ENCODE results near the gene TIGD2. TPM values are rescaled to one million over a fixed set of nuclear protein-coding genes. Genes with fewer than 3 reads are reported as not detected.

TIGD2 gene
- total RNA-seq, 5 donors from 2014 or later (not counting 1 experiment from before 2014, with no cell fraction given) = 3.8 to 6.7 (median 5.2) TPM

DNA sequence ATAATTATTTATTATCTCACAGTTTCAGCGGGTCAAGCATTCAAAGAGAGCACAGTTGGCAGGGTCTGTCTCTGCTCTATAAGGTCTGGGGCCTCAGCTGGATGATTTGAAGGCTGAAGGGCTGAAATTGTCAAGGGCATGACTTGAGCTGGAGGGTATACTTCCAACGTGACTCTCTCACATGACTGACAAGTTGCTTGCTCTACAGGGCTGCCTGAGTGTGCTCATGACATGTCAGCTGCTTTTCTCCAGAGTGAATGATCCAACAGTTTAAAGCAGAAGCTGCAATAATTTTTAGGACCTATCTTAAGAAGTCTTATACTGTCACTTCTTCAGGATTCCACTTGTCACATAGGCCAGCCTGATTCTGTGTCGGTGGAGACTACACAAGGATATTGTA, 51.2 kb downstream of the TIGD2 start:
- no peaks in the 10 kb centered on the region for H3K9me3 ChIP-seq
- POLR2A ChIA-PET = no interaction called here
- DNase-seq (no peak), ATAC-seq (replicated peaks in 1 of 4) (no peak)
- WGBS (ENCODE audit: insufficient coverage) = 67% methylated on average over 1 of the region's 3 CpGs
- H3K27ac ChIP-seq (ENCODE audit: low read length) = no peak overlapping the region
- Mint-ChIP-seq H3K27ac (no peak overlapping the region), H3K9me3 (no peaks in the 10 kb centered on the region), H3K4me1 (peaks cover 0 to 2% (median 0%) of the 10 kb centered on the region in 3 donors), H3K4me3 (no peak overlapping the region), H3K27me3 (peaks cover 0 to 7% of the 10 kb centered on the region in 2 donors), H3K36me3 (no peaks in the 10 kb centered on the region)
- H3K36me3 ChIP-seq (ENCODE audit: control insufficient read depth in 2 of 2, extremely low read depth in 1 of 2, insufficient read depth in 1 of 2, low read length in 1 of 2) = no peaks in the 10 kb centered on the region
- CTCF ChIA-PET = interaction anchor here in 1 of 2 donors (0.7 to 1.0 kb wide), 2 partner anchors 8 to 355 kb away, joined by 3 read pairs; no protein-coding TSS in a partner anchor
- H3K27me3 ChIP-seq (replicated peaks in 1 of 2; ENCODE audit: control insufficient read depth in 2 of 2, extremely low read depth in 1 of 2, insufficient read depth in 2 of 2, low read length in 1 of 2) = no peaks in the 10 kb centered on the region
- no peaks in the 10 kb centered on the region for H3K4me1 ChIP-seq (ENCODE audit: control insufficient read depth in 1 of 2, extremely low read depth in 1 of 2, insufficient read depth in 2 of 2, low read length in 2 of 2)
- no peak overlapping the region for H3K4me3 ChIP-seq (ENCODE audit: control insufficient read depth in 1 of 2, extremely low read depth in 1 of 2, low read length in 1 of 2)

DNA sequence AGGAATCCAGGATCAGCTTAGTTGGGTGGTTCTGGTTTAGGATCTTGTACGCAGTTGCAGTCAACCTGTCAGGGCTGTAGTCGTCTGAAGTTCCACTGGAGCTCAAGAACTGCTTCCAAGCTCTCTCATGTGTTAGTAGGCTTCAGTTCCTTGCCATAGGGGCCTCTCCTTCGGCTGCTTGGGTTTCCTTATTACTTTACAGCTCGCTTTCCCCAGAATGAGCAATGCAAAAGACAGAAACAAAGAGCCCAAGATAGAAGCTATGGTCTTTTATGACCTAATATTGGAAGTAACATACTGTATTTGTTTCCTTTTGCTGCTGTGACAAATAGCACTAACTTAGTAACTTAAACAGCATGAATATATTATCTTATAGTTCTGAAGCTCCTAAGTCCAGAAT, 51.7 kb downstream of the TIGD2 start:
- H3K4me1 Mint-ChIP-seq = peaks cover 0 to 2% (median 0%) of the 10 kb centered on the region in 3 donors
- H3K27ac ChIP-seq (ENCODE audit: low read length) = no peak overlapping the region
- no peak overlapping the region for H3K27ac Mint-ChIP-seq
- H3K9me3 Mint-ChIP-seq = no peaks in the 10 kb centered on the region
- CTCF ChIA-PET = interaction anchor here (0.7 to 1.0 kb wide), 4 partner anchors 9 to 1246 kb away, joined by 3 to 4 read pairs (median 3); no protein-coding TSS in a partner anchor
- H3K27me3 ChIP-seq (replicated peaks in 1 of 2; ENCODE audit: control insufficient read depth in 2 of 2, extremely low read depth in 1 of 2, insufficient read depth in 2 of 2, low read length in 1 of 2) = no peaks in the 10 kb centered on the region
- ATAC-seq (replicated peaks in 1 of 4) (no peak), DNase-seq (no peak)
- H3K4me3 Mint-ChIP-seq = no peak overlapping the region
- no peaks in the 10 kb centered on the region for H3K36me3 ChIP-seq (ENCODE audit: control insufficient read depth in 2 of 2, extremely low read depth in 1 of 2, insufficient read depth in 1 of 2, low read length in 1 of 2)
- no peaks in the 10 kb centered on the region for H3K9me3 ChIP-seq
- WGBS (ENCODE audit: insufficient coverage) = 100% methylated on average over 1 of the region's 4 CpGs
- no peaks in the 10 kb centered on the region for H3K4me1 ChIP-seq (ENCODE audit: control insufficient read depth in 1 of 2, extremely low read depth in 1 of 2, insufficient read depth in 2 of 2, low read length in 2 of 2)
- H3K27me3 Mint-ChIP-seq = peaks cover 0 to 7% of the 10 kb centered on the region in 2 donors
- no peaks in the 10 kb centered on the region for H3K36me3 Mint-ChIP-seq
- POLR2A ChIA-PET = interaction anchor here in 1 of 2 donors (0.6 kb wide), 1 partner anchor 184 kb away, joined by 5 read pairs; no protein-coding TSS in a partner anchor
- H3K4me3 ChIP-seq (ENCODE audit: control insufficient read depth in 1 of 2, extremely low read depth in 1 of 2, low read length in 1 of 2) = no peak overlapping the region

DNA sequence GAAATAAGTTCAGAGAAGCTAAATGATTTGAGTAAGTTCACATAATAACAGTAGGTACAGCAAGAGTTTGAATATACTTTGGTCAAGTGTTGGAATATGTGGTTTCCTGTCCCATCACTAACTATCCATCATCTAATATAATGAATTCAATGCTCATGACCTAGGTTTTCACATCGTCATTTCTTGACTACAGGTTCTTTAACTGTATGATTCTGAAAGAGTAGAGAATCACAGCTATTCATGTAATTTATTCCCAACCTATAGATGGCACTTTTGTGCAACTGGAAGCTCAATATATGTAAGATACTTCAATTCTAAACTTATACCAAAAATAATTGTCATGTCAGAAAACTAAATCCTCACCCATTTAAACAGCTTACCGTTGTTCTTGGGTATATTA, 53.1 kb downstream of the TIGD2 start:
- DNase-seq (no peak), ATAC-seq (replicated peaks in 1 of 4) (no peak)
- no peaks in the 10 kb centered on the region for H3K4me1 Mint-ChIP-seq
- no peaks in the 10 kb centered on the region for H3K9me3 ChIP-seq
- H3K36me3 ChIP-seq (ENCODE audit: control insufficient read depth in 2 of 2, extremely low read depth in 1 of 2, insufficient read depth in 1 of 2, low read length in 1 of 2) = no peaks in the 10 kb centered on the region
- ChIA-PET POLR2A (interaction anchor here in 1 of 2 donors (0.6 kb wide), 1 partner anchor 550 kb away, joined by 3 read pairs; no protein-coding TSS in a partner anchor), CTCF (interaction anchor here (0.5 to 1.0 kb wide), 5 partner anchors 9 to 358 kb away, joined by 3 to 6 read pairs (median 3); no protein-coding TSS in a partner anchor)
- peaks cover 0 to 7% of the 10 kb centered on the region in 2 donors for H3K27me3 Mint-ChIP-seq
- H3K27ac ChIP-seq (ENCODE audit: low read length) = no peak overlapping the region
- H3K4me3 Mint-ChIP-seq = no peak overlapping the region
- no CpG with 5 or more reads among the region's 2 CpGs for WGBS (ENCODE audit: insufficient coverage)
- H3K9me3 Mint-ChIP-seq = no peaks in the 10 kb centered on the region
- H3K36me3 Mint-ChIP-seq = no peaks in the 10 kb centered on the region
- no peaks in the 10 kb centered on the region for H3K4me1 ChIP-seq (ENCODE audit: control insufficient read depth in 1 of 2, extremely low read depth in 1 of 2, insufficient read depth in 2 of 2, low read length in 2 of 2)
- H3K27ac Mint-ChIP-seq = no peak overlapping the region
- no peaks in the 10 kb centered on the region for H3K27me3 ChIP-seq (replicated peaks in 1 of 2; ENCODE audit: control insufficient read depth in 2 of 2, extremely low read depth in 1 of 2, insufficient read depth in 2 of 2, low read length in 1 of 2)
- no peak overlapping the region for H3K4me3 ChIP-seq (ENCODE audit: control insufficient read depth in 1 of 2, extremely low read depth in 1 of 2, low read length in 1 of 2)

Other genes starting within 250 kb of the TIGD2 start
- gene FAM13A, start 54.3 kb upstream of the TIGD2 start, total RNA-seq = 10 to 100 TPM; 11.3 to 92.9 (median 22.7) TPM
- 10 to 100 TPM; 17.4 to 56.1 (median 23.0) TPM for gene GPRIN3, start 196.3 kb downstream of the TIGD2 start, total RNA-seq

Data from T-cell (primary cell).